ENCODE data around the gene NR3C1. TPM values are rescaled to one million over a fixed set of nuclear protein-coding genes. Genes with fewer than 3 reads are reported as not detected.

NR3C1 gene
- total RNA-seq, 1 experiment from 2014 or later, result 16.0 TPM

GRCh38 chr5:143376911-143377813 lies 26.3 kb downstream of the NR3C1 start (continued):
- TF ChIP-seq CTCF (IDR thresholded peaks at IDR 0.05 in 2 of 3, conservative IDR thresholded peaks at IDR 0.05 in 1 of 3; ENCODE audit: borderline replicate concordance in 1 of 3, insufficient read depth in 1 of 3, low read depth in 2 of 3, low read length in 2 of 3), result no peak
- no peak for TF ChIP-seq YY1 (IDR thresholded peaks at IDR 0.05; ENCODE audit: extremely low read depth, insufficient replicate concordance, low read depth, low read length)
- TF ChIP-seq JUND (IDR thresholded peaks at IDR 0.05), result 0 out of 2 replicates have a peak, but pooled peaks have one; percentile 14
- peak; percentile 31; the same call in 1 of the 2 replicates for TF ChIP-seq ATF3 (IDR thresholded peaks at IDR 0.05)
- TF ChIP-seq EZH2 (IDR thresholded peaks at IDR 0.05), result no peak
- TF ChIP-seq RAD21 (IDR thresholded peaks at IDR 0.05; ENCODE audit: low read depth), result no peak

- peaks cover 5% of the 10 kb centered on the region; the same call in 1 of the 2 replicates for H3K79me2 ChIP-seq (ENCODE audit: insufficient read depth, low read length)
- no peak overlapping the region for H3K9ac ChIP-seq (ENCODE audit: low read length)
- intact Hi-C loops (cut with micrococcal nuclease), result no loop called here
- H3K27ac ChIP-seq (ENCODE audit: low read depth, low read length), result no peak overlapping the region
- ChIA-PET CTCF (no interaction called here), POLR2A (no interaction called here), RAD21 (ENCODE audit: low non-redundant PET in 1 of 2, low total read pairs in 2 of 2, uncharacterized antibody in 2 of 2, unreplicated experiment in 2 of 2) (no interaction called here)
- no peaks in the 10 kb centered on the region for H3K36me3 ChIP-seq (ENCODE audit: control insufficient read depth in 1 of 2, insufficient read depth in 2 of 2, low read length in 2 of 2)
- H2AFZ ChIP-seq (ENCODE audit: low read depth, low read length, poor library complexity, severe bottlenecking), result no peak overlapping the region
- ATAC-seq (no peak), DNase-seq (ENCODE audit: low read depth, low spot score) (no peak)
- TF ChIP-seq EGR1 (IDR thresholded peaks at IDR 0.05; ENCODE audit: low read depth) (no peak), SRF (IDR thresholded peaks at IDR 0.05; ENCODE audit: low read depth) (no peak), ZFX (IDR thresholded peaks at IDR 0.05) (no peak), POLR2AphosphoS5 (IDR thresholded peaks at IDR 0.05; ENCODE audit: low read depth, low read length) (no peak)
- H3K4me3 ChIP-seq (replicated peaks in 1 of 2; ENCODE audit: low read depth in 1 of 2, low read length in 2 of 2), result no peak overlapping the region
- H3K9me2 ChIP-seq (ENCODE audit: insufficient read depth), result no peaks in the 10 kb centered on the region
- no peaks in the 10 kb centered on the region for H3K27me3 ChIP-seq (ENCODE audit: insufficient read depth, low read length)
- no TSS peak for BruUV-seq (replicated peaks)
- H4K20me1 ChIP-seq (ENCODE audit: insufficient read depth), result no peaks in the 10 kb centered on the region
- H3K9me3 ChIP-seq (ENCODE audit: control insufficient read depth in 1 of 2, insufficient read depth in 1 of 2, low read depth in 1 of 2, low read length in 2 of 2), result no peaks in the 10 kb centered on the region
- H3K4me2 ChIP-seq (ENCODE audit: low read length), result peak overlapping the region; percentile 49
- H3K4me1 ChIP-seq (ENCODE audit: control insufficient read depth in 1 of 2, insufficient read depth in 2 of 2, low read length in 2 of 2), result peaks cover 2 to 14% of the 10 kb centered on the region in 2 experiments; a peak in 3 of 4 replicates
These were observed 27.2 kb downstream of the NR3C1 start for GRCh38 chr5:143376195-143376779.

Data from HCT116 (cell line).